Subcutaneous adipose tissue (tissue), 4 donors: ENCODE results near the gene NUP210. TPM values are rescaled to one million over a fixed set of nuclear protein-coding genes. Genes with fewer than 3 reads are reported as not detected.

Experiments used
- total RNA-seq, 4 donors: library from RNA; depleted of rRNA; stranded (reverse); fragments of >200 nt; gene quantifications; one replicate each; pipeline ENCODE4 v1.1.0, GENCODE V29; 2016
- TF ChIP-seq, protein P1 (sequence below): fragments of 450-650 bp; IDR thresholded peaks from one replicate; pipeline ENCODE4 v1.5.1; 2016; ENCODE audit warnings: low read depth, mild to moderate bottlenecking, control low read depth, antibody characterized with exemption, moderate library complexity

Gene NUP210
- total RNA-seq, 4 donors from 2014 or later = 1.1 to 9.9 (median 2.0) TPM

DNA sequence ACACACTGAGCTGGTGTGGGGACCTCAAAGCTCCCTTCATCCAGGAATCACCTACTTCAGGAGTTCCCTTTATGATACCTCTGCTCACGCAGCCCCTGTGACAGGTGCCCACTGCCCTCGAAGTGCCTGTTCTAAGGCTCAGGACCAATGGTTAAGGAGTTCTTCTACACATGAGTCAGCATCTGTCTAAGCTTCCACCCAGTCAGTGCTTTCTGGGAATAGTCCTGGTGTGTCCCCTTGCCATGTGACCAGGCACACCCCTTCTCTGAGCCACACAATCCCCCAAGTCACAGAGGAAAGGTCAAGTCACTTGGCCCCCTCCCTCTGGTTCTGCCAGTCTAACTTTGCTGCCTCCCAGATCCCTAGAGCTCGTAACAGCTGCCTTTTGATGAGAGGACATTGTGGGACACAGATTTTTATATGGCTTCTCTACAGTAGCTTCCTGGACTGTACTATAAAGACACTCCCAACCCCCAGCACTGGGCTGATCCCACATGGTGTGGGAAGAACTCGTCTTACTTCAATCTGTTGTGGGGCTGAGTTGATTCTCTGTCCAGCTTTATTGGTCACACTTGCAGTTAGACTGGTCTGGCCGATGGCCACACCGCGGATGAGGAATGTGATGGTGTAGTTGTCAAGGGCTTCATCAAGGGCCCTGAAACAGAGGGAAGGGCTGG is 78.8 kb downstream of the NUP210 start:
- TF ChIP-seq, protein P1, sequence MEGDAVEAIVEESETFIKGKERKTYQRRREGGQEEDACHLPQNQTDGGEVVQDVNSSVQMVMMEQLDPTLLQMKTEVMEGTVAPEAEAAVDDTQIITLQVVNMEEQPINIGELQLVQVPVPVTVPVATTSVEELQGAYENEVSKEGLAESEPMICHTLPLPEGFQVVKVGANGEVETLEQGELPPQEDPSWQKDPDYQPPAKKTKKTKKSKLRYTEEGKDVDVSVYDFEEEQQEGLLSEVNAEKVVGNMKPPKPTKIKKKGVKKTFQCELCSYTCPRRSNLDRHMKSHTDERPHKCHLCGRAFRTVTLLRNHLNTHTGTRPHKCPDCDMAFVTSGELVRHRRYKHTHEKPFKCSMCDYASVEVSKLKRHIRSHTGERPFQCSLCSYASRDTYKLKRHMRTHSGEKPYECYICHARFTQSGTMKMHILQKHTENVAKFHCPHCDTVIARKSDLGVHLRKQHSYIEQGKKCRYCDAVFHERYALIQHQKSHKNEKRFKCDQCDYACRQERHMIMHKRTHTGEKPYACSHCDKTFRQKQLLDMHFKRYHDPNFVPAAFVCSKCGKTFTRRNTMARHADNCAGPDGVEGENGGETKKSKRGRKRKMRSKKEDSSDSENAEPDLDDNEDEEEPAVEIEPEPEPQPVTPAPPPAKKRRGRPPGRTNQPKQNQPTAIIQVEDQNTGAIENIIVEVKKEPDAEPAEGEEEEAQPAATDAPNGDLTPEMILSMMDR = no peak

GRCh38 chr3:13339833-13340232 is 80.3 kb downstream of the NUP210 start:
- TF ChIP-seq, protein P1 = no peak

- TF ChIP-seq, protein P1 = no peak
These were observed 81.1 kb downstream of the NUP210 start for GRCh38 chr3:13338996-13339395.

DNA sequence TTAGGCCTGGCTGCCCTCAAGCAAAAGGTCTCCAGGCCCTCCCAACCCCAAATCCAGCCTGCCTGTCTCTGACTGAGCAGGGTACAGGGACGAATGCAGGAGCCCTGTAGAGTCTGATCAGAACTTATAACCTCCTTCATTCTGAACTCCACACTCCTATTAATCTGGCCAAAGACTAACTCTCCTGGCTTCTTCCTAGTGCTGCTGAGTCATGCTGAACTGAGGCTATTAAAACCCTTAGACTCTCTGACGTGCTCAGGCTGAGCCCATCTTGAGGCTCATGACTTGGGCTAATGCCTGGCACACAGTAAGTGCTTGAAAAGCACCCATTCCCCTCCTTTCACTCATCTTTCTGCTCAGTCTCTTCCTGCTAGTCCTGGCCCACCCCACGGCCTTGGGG is 81.9 kb downstream of the NUP210 start:
- TF ChIP-seq, protein P1 = no peak

DNA sequence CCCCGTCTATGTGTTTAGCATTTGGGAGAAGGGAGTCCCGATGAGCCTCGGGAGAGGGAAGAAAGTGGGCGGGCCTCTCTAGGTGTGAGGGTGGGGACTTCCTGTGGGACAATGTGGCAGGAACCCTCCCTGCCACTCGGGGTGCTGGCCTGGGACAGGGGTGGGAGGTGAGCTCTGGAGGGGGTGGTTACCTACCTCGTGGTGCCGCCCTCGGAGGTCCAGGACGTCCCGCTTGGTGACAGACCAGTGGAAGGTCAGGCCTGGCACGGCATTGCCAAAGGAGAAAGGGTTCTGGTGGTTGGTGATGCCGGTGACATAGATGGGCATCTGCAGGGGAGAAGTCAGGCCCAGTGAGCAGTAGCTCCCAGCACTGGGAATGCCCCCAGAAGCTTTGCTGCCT is 83.5 kb downstream of the NUP210 start:
- TF ChIP-seq, protein P1 = no peak

- TF ChIP-seq, protein P1 = no peak
These were observed 84.6 kb downstream of the NUP210 start for GRCh38 chr3:13335503-13335902.

- TF ChIP-seq, protein P1 = no peak
These were observed 85.1 kb downstream of the NUP210 start for GRCh38 chr3:13335059-13335458.
